Subcutaneous abdominal adipose tissue (tissue), 5 donors: ENCODE data around the gene FAM107B.

ENCODE experiments used
- H3K27ac ChIP-seq: one replicate; pipeline ENCODE4 v1.7.0; 2013; ENCODE audit warnings: low read depth, mild to moderate bottlenecking, inconsistent platforms, low read length, moderate library complexity
- H3K27me3 ChIP-seq, 5 donors: one replicate each; pipeline ENCODE4 v1.7.0; 2013; ENCODE audit warnings: low read length in 5 of 5, inconsistent platforms in 1 of 5; ENCODE audit not compliant: control insufficient read depth in 5 of 5, insufficient read depth in 4 of 5
- H3K36me3 ChIP-seq, 5 donors: one replicate each; pipeline ENCODE4 v1.7.0; 2013; ENCODE audit warnings: low read length in 5 of 5; ENCODE audit not compliant: control insufficient read depth in 5 of 5, insufficient read depth in 5 of 5
- H3K4me1 ChIP-seq, 5 donors: one replicate each; pipeline ENCODE4 v1.7.0; 2013; ENCODE audit warnings: low read length in 5 of 5, mild to moderate bottlenecking in 3 of 5, moderate library complexity in 1 of 5; ENCODE audit not compliant: control insufficient read depth in 5 of 5, insufficient read depth in 5 of 5
- H3K4me3 ChIP-seq, 5 donors: one replicate each; pipeline ENCODE4 v1.7.0; 2013; ENCODE audit warnings: low read length in 5 of 5, low read depth in 1 of 5
- H3K9ac ChIP-seq, 5 donors: one replicate each; pipeline ENCODE4 v1.7.0; 2013; ENCODE audit warnings: low read length in 5 of 5, mild to moderate bottlenecking in 4 of 5, moderate library complexity in 3 of 5
- H3K9me3 ChIP-seq, 5 donors: one replicate each; pipeline ENCODE4 v1.7.0; 2013; ENCODE audit warnings: low read length in 5 of 5; ENCODE audit not compliant: control insufficient read depth in 5 of 5
- donor health status: healthy.
- donor health status: healthy.
- donor health status: healthy.
- donor health status: healthy.
- donor health status: healthy.

FAM107B gene

DNA sequence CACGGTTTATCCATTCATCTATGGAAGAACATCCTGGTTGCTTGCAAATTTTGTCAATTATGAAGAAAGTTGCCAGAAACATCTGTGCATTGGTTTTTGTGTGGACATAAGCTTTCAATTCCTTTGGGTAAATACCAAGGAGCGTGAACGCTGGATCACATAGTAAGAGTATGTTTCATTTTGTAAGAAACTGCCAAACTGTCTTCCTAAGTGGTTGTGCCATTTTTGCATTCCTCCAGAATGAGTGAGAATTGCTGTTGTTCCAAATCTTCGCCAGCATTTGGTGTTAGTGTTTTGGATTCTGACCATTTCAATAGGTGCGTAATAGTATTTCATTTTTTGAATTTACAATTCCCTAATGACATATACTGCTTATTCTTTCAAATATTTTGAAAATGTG, 288.7 kb downstream of the FAM107B start:
- no peaks in the 10 kb centered on the region for H3K9me3 ChIP-seq
- H3K27ac ChIP-seq = no peak overlapping the region
- H3K36me3 ChIP-seq = no peaks in the 10 kb centered on the region

GRCh38 chr10:14483417-14483816, 291.3 kb downstream of the FAM107B start:
- H3K36me3 ChIP-seq = no peaks in the 10 kb centered on the region
- no peak overlapping the region for H3K27ac ChIP-seq
- no peak overlapping the region for H3K4me3 ChIP-seq
- H3K9me3 ChIP-seq = no peaks in the 10 kb centered on the region
- peaks cover 11 to 25% (median 14%) of the 10 kb centered on the region in 5 donors for H3K27me3 ChIP-seq
- no peak overlapping the region for H3K9ac ChIP-seq
- H3K4me1 ChIP-seq = peaks cover 0 to 5% (median 2%) of the 10 kb centered on the region in 5 donors

More for the DNA sequence above, 288.7 kb downstream of the FAM107B start:
- no peak overlapping the region for H3K4me3 ChIP-seq
- H3K4me1 ChIP-seq = no peaks in the 10 kb centered on the region
- H3K9ac ChIP-seq = no peak overlapping the region
- H3K27me3 ChIP-seq = peaks cover 11 to 25% (median 14%) of the 10 kb centered on the region in 5 donors

DNA sequence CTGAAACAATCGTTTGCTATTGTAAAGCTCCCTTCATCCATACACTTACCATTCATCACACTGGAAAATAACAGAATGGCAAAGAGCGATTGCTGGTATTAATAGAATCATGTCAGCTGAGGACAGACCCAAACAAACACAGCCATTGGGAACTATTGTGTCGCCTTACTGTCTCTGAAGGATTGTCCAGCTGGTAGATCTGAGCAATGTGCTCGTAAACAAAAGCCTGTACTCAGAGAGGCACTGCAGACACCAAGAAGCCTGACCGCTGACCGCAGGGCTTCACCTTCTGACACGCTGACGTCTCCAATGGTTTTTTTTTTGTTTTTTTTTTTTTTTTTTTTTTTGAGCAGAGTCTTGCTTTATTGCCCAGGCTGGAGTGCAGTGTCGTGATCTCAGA, 292.9 kb downstream of the FAM107B start:
- Histone ChIP-seq H3K27ac (no peak overlapping the region), H3K9ac (no peak overlapping the region), H3K4me3 (no peak overlapping the region)

GRCh38 chr10:14481014-14481413, 293.7 kb downstream of the FAM107B start:
- Histone ChIP-seq H3K9ac (no peak overlapping the region), H3K27ac (no peak overlapping the region), H3K36me3 (no peaks in the 10 kb centered on the region)

More for the DNA sequence above, 292.9 kb downstream of the FAM107B start:
- no peaks in the 10 kb centered on the region for H3K36me3 ChIP-seq
- peaks cover 4 to 20% (median 12%) of the 10 kb centered on the region in 5 donors for H3K27me3 ChIP-seq
- no peaks in the 10 kb centered on the region for H3K9me3 ChIP-seq
- peaks cover 2 to 8% (median 6%) of the 10 kb centered on the region in 5 donors for H3K4me1 ChIP-seq

GRCh38 chr10:14478604-14479003, 296.1 kb downstream of the FAM107B start:
- Histone ChIP-seq H3K4me1 (peaks cover 2 to 8% (median 6%) of the 10 kb centered on the region in 5 donors), H3K27ac (no peak overlapping the region), H3K27me3 (peaks cover 0 to 4% (median 3%) of the 10 kb centered on the region in 5 donors), H3K9ac (no peak overlapping the region), H3K9me3 (no peaks in the 10 kb centered on the region), H3K36me3 (no peaks in the 10 kb centered on the region), H3K4me3 (no peak overlapping the region)

More at GRCh38 chr10:14481014-14481413, 293.7 kb downstream of the FAM107B start:
- Histone ChIP-seq H3K4me3 (no peak overlapping the region), H3K4me1 (peaks cover 2 to 8% (median 6%) of the 10 kb centered on the region in 5 donors), H3K9me3 (no peaks in the 10 kb centered on the region), H3K27me3 (peaks cover 0 to 14% (median 9%) of the 10 kb centered on the region in 5 donors)

DNA sequence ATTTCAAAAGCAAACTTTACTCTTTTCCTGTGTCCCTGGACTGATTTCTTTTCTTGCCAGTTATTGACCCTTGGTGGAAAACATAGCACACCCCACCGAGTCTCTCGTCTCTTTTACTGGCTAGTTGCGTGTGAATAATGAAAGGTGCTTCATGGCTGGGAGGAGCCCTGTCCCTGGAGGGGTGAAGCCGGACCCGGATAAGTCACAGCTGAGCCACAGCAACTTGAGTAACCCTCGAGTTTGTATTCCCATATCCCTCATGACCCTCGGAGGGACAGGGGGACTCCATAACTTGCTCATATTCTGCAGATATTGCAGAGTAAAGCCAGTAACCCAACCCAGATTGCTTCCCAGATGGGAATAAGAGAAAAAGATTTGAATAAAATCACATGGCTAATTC, 296.5 kb downstream of the FAM107B start:
- Histone ChIP-seq H3K36me3 (no peaks in the 10 kb centered on the region), H3K4me1 (peaks cover 2 to 8% (median 6%) of the 10 kb centered on the region in 5 donors), H3K4me3 (no peak overlapping the region), H3K9ac (no peak overlapping the region), H3K27ac (no peak overlapping the region), H3K27me3 (peaks cover 0 to 4% (median 3%) of the 10 kb centered on the region in 5 donors), H3K9me3 (no peaks in the 10 kb centered on the region)

DNA sequence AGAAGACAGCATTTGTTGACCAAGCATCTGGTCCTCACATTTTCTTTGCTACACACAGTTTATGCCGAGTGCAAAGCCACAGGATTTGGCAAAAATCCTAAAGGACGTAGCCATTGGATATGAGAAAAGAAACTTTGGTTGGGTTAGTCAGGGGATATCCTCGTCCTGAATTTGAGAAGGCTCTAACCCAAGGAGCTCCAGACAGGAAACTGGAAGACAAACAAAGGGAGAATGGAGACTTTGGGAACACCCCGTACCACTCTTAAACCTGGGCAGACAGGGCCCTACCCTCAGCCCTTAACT, 297.3 kb downstream of the FAM107B start:
- Histone ChIP-seq H3K4me3 (no peak overlapping the region), H3K9ac (no peak overlapping the region), H3K4me1 (peaks cover 2 to 8% (median 6%) of the 10 kb centered on the region in 5 donors), H3K9me3 (no peaks in the 10 kb centered on the region), H3K27me3 (peaks cover 0 to 4% (median 3%) of the 10 kb centered on the region in 5 donors), H3K36me3 (no peaks in the 10 kb centered on the region), H3K27ac (no peak overlapping the region)

DNA sequence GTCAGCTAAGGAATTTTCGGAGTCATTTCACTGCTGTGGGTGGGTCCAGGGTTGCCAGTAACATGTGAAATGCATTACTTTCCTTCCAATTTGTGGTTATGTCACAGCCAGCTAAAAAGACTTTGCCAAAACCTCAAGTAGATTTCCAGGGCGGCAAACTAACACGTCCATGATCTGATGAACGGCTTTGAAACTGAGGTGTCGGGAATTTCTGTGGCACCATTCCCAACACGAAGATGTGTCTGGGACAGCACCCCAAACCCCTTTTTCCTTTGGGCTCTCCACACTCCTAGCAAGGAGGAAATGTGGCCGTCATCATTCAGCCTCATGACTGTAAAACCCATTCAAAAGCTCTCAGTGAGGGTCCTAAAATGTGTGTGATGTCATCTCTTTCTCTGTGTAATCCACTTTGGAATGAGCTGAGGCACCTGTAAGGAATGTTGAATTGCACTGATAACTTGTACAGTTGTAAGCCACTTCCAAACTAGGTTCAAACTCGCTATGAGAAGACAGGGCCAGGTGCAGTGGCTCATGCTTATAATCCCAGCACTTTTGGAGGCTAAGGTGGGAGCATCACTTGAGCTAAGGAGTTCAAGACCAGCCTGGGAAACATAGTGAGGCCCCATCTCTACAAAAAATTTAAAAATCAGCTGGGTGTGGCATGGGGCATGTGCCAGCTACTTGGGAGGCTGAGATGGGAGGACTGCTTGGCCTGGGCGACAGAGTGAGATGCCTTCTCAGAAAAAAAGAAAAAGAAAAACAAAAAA, 297.9 kb downstream of the FAM107B start:
- H3K4me3 ChIP-seq = no peak overlapping the region
- H3K27ac ChIP-seq = no peak overlapping the region

GRCh38 chr10:14476006-14476405, 298.7 kb downstream of the FAM107B start:
- Histone ChIP-seq H3K9me3 (no peaks in the 10 kb centered on the region), H3K27me3 (peaks cover 0 to 4% (median 0%) of the 10 kb centered on the region in 5 donors), H3K9ac (no peak overlapping the region), H3K4me1 (peaks cover 2 to 8% (median 6%) of the 10 kb centered on the region in 5 donors), H3K27ac (no peak overlapping the region), H3K36me3 (no peaks in the 10 kb centered on the region), H3K4me3 (no peak overlapping the region)

More for the DNA sequence above, 297.9 kb downstream of the FAM107B start:
- H3K4me1 ChIP-seq = peaks cover 2 to 8% (median 6%) of the 10 kb centered on the region in 5 donors
- no peak overlapping the region for H3K9ac ChIP-seq
- no peaks in the 10 kb centered on the region for H3K36me3 ChIP-seq
- peaks cover 0 to 4% (median 3%) of the 10 kb centered on the region in 5 donors for H3K27me3 ChIP-seq
- H3K9me3 ChIP-seq = no peaks in the 10 kb centered on the region

DNA sequence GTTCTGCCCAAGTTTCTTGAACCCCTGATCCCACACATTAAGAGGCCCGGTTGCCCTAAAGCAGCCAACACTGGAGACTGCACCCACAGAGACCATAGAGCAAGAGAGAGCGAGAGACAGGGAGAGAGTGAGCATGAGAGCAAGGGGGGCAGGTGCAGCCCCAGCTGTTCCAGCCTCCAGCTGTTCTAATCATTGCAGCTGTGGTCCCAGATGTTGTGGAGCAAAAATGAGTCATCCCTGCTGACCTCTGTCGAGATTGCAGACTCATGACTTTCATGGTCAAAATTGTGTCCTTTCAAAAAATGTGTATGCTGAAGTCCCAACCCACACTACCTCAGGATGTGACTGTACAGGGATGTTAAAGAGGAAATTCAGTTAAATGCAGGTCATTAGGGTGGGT, 300.0 kb downstream of the FAM107B start:
- no peak overlapping the region for H3K4me3 ChIP-seq
- H3K4me1 ChIP-seq = peaks cover 2 to 8% (median 6%) of the 10 kb centered on the region in 5 donors
- H3K27ac ChIP-seq = no peak overlapping the region
- H3K27me3 ChIP-seq = peaks cover 0 to 9% (median 0%) of the 10 kb centered on the region in 5 donors
- H3K9me3 ChIP-seq = no peaks in the 10 kb centered on the region
- no peaks in the 10 kb centered on the region for H3K36me3 ChIP-seq
- no peak overlapping the region for H3K9ac ChIP-seq
